Measurements from ENCODE around the gene UHRF1. TPM values are rescaled to one million over a fixed set of nuclear protein-coding genes. Genes with fewer than 3 reads are reported as not detected.
"Not testable (repeated sequence)": the region's sequence is repeated elsewhere in the genome, so short reads cannot be mapped to it uniquely, and the experiment has no call there.

UHRF1 gene
- polyA plus RNA-seq, 1 donor (not counting 4 experiments of a cell fraction or from before 2014, with no cell fraction given): 9.7 TPM

DNA sequence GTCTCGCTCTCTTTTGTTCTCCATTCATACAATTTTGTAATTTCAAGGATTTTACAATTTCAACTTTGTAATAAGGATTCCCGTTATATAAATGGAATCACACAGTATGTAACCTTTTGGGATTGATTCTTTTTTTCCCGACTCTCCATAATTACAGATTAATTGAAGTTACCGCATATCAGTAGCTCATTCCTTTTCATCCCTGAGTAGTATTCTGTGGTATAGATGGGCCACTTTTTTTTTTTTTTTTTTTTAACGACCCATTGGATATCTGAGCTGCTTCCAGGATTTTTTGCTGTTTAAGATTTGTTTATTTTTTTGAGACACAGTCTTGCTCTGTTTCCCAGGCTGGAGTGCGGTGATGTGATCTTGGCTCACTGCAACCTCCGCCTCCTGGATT, 27.8 kb downstream of the UHRF1 start:
- H4K20me1 ChIP-seq (ENCODE audit: control insufficient read depth, extremely low read depth, insufficient read depth, low read length): no peaks in the 10 kb centered on the region
- peaks cover 7% of the 10 kb centered on the region for H3K79me2 ChIP-seq (ENCODE audit: control insufficient read depth, insufficient read depth, low read length)
- H3K4me3 ChIP-seq (ENCODE audit: control insufficient read depth in 2 of 3, extremely low read depth in 1 of 3, insufficient read depth in 2 of 3, low read depth in 1 of 3, low read length in 3 of 3): no peak overlapping the region
- no peak overlapping the region for H3K4me2 ChIP-seq (ENCODE audit: control insufficient read depth, extremely low read depth, insufficient read depth, low read depth, low read length)
- no peaks in the 10 kb centered on the region for H3K9me1 ChIP-seq (ENCODE audit: control insufficient read depth, extremely low read depth, insufficient read depth, low read length)
- TF ChIP-seq, protein P1, sequence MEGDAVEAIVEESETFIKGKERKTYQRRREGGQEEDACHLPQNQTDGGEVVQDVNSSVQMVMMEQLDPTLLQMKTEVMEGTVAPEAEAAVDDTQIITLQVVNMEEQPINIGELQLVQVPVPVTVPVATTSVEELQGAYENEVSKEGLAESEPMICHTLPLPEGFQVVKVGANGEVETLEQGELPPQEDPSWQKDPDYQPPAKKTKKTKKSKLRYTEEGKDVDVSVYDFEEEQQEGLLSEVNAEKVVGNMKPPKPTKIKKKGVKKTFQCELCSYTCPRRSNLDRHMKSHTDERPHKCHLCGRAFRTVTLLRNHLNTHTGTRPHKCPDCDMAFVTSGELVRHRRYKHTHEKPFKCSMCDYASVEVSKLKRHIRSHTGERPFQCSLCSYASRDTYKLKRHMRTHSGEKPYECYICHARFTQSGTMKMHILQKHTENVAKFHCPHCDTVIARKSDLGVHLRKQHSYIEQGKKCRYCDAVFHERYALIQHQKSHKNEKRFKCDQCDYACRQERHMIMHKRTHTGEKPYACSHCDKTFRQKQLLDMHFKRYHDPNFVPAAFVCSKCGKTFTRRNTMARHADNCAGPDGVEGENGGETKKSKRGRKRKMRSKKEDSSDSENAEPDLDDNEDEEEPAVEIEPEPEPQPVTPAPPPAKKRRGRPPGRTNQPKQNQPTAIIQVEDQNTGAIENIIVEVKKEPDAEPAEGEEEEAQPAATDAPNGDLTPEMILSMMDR (optimal IDR thresholded peaks at IDR 0.05 in 1 of 3, IDR thresholded peaks at IDR 0.05 in 1 of 3, conservative IDR thresholded peaks at IDR 0.05 in 1 of 3; ENCODE audit: extremely low read depth in 1 of 3, insufficient read depth in 2 of 3, low read length in 3 of 3): no peak
- TF ChIP-seq EZH2 (IDR thresholded peaks at IDR 0.05; ENCODE audit: low read length): no peak
- peaks cover 7 to 32% of the 10 kb centered on the region in 2 experiments for H3K36me3 ChIP-seq (ENCODE audit: control insufficient read depth in 2 of 2, extremely low read depth in 1 of 2, insufficient read depth in 2 of 2, low read length in 2 of 2)
- dilution Hi-C loops (cut with MboI; ENCODE audit: extremely low pct_ligation_motif_present, low sequenced_read_pairs): no loop called here
- no peak overlapping the region for H3K9ac ChIP-seq (ENCODE audit: control insufficient read depth, extremely low read depth, insufficient read depth, low read length)
- H3K27ac ChIP-seq (ENCODE audit: control insufficient read depth, insufficient read depth, low read length): no peak overlapping the region
- no peaks in the 10 kb centered on the region for H3K9me3 ChIP-seq (ENCODE audit: control insufficient read depth, low read depth, low read length)
- FAIRE-seq: no peak
- no peak for DNase-seq (ENCODE audit: low read depth, low spot score)
- H3K27me3 ChIP-seq (ENCODE audit: control insufficient read depth, extremely low read depth, insufficient read depth, low read length): no peaks in the 10 kb centered on the region
- H3K4me1 ChIP-seq (ENCODE audit: control insufficient read depth, extremely low read depth, insufficient read depth, low read length): no peaks in the 10 kb centered on the region
- H2AFZ ChIP-seq (ENCODE audit: control insufficient read depth, low read length): no peak overlapping the region

DNA sequence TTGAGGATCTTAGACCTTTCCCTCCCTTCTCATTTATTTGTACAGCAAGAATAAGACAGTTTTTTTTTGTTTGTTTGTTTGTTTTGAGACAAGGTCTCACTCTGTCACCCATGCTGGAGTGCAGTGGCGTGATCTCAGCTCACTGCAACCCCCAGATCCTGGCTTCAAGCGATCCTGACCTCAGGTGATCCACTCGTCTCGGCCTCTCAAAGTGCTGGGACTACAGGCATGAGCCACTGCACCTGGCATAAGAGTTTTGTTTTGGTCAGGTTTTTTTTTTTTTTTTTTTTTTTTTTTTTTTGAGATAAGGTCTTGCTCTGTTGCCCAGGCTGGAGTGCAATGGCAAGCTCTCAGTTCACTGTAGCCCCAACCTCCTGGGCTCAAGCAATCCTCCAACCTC, 29.2 kb downstream of the UHRF1 start:
- H3K9ac ChIP-seq (ENCODE audit: control insufficient read depth, extremely low read depth, insufficient read depth, low read length); DNase-seq (ENCODE audit: low read depth, low spot score); H3K4me3 ChIP-seq (ENCODE audit: control insufficient read depth in 2 of 3, extremely low read depth in 1 of 3, insufficient read depth in 2 of 3, low read depth in 1 of 3, low read length in 3 of 3); H3K4me2 ChIP-seq (ENCODE audit: control insufficient read depth, extremely low read depth, insufficient read depth, low read depth, low read length); H4K20me1 ChIP-seq (ENCODE audit: control insufficient read depth, extremely low read depth, insufficient read depth, low read length); H3K27ac ChIP-seq (ENCODE audit: control insufficient read depth, insufficient read depth, low read length); FAIRE-seq; H3K27me3 ChIP-seq (ENCODE audit: control insufficient read depth, extremely low read depth, insufficient read depth, low read length); H3K4me1 ChIP-seq (ENCODE audit: control insufficient read depth, extremely low read depth, insufficient read depth, low read length); H3K9me1 ChIP-seq (ENCODE audit: control insufficient read depth, extremely low read depth, insufficient read depth, low read length); H3K79me2 ChIP-seq (ENCODE audit: control insufficient read depth, insufficient read depth, low read length); H2AFZ ChIP-seq (ENCODE audit: control insufficient read depth, low read length); H3K9me3 ChIP-seq (ENCODE audit: control insufficient read depth, low read depth, low read length); dilution Hi-C loops (cut with MboI; ENCODE audit: extremely low pct_ligation_motif_present, low sequenced_read_pairs): not testable (repeated sequence)
- peaks cover 6 to 24% of the 10 kb centered on the region in 2 experiments for H3K36me3 ChIP-seq (ENCODE audit: control insufficient read depth in 2 of 2, extremely low read depth in 1 of 2, insufficient read depth in 2 of 2, low read length in 2 of 2)

DNA sequence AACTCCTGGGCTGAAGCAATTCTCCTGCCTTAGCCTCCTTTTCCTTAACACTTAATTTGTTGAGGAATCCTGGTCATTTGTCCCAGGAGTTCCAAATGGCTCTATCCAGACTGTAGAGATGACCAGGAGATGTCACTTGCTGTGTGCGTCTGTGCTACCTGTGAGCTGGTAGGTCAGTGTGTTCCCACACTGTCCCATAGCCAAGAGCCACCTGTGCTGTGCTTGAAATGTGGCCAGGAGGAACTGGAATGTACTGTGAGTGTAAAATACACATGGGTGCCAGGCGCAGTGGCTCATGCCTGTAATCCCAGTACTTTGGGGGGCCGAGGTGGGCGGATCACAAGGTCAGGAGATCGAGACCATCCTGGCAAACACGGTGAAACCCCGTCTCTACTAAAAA, 30.2 kb downstream of the UHRF1 start:
- Histone ChIP-seq H3K27ac (ENCODE audit: control insufficient read depth, insufficient read depth, low read length) (no peak overlapping the region), H2AFZ (ENCODE audit: control insufficient read depth, low read length) (no peak overlapping the region), H3K79me2 (ENCODE audit: control insufficient read depth, insufficient read depth, low read length) (peaks cover 4% of the 10 kb centered on the region), H4K20me1 (ENCODE audit: control insufficient read depth, extremely low read depth, insufficient read depth, low read length) (no peaks in the 10 kb centered on the region), H3K4me3 (ENCODE audit: control insufficient read depth in 2 of 3, extremely low read depth in 1 of 3, insufficient read depth in 2 of 3, low read depth in 1 of 3, low read length in 3 of 3) (no peak overlapping the region), H3K4me1 (ENCODE audit: control insufficient read depth, extremely low read depth, insufficient read depth, low read length) (no peaks in the 10 kb centered on the region), H3K9me3 (ENCODE audit: control insufficient read depth, low read depth, low read length) (no peaks in the 10 kb centered on the region), H3K27me3 (ENCODE audit: control insufficient read depth, extremely low read depth, insufficient read depth, low read length) (no peaks in the 10 kb centered on the region), H3K9me1 (ENCODE audit: control insufficient read depth, extremely low read depth, insufficient read depth, low read length) (no peaks in the 10 kb centered on the region), H3K9ac (ENCODE audit: control insufficient read depth, extremely low read depth, insufficient read depth, low read length) (no peak overlapping the region), H3K36me3 (ENCODE audit: control insufficient read depth in 2 of 2, extremely low read depth in 1 of 2, insufficient read depth in 2 of 2, low read length in 2 of 2) (peaks cover 6 to 20% of the 10 kb centered on the region in 2 experiments), H3K4me2 (ENCODE audit: control insufficient read depth, extremely low read depth, insufficient read depth, low read depth, low read length) (no peak overlapping the region)
- dilution Hi-C loops (cut with MboI; ENCODE audit: extremely low pct_ligation_motif_present, low sequenced_read_pairs): no loop called here
- TF ChIP-seq, protein P1 (optimal IDR thresholded peaks at IDR 0.05 in 1 of 3, IDR thresholded peaks at IDR 0.05 in 1 of 3, conservative IDR thresholded peaks at IDR 0.05 in 1 of 3; ENCODE audit: extremely low read depth in 1 of 3, insufficient read depth in 2 of 3, low read length in 3 of 3): no peak
- TF ChIP-seq EZH2 (IDR thresholded peaks at IDR 0.05; ENCODE audit: low read length): no peak
- DNase-seq (ENCODE audit: low read depth, low spot score) (no peak), FAIRE-seq (no peak)

DNA sequence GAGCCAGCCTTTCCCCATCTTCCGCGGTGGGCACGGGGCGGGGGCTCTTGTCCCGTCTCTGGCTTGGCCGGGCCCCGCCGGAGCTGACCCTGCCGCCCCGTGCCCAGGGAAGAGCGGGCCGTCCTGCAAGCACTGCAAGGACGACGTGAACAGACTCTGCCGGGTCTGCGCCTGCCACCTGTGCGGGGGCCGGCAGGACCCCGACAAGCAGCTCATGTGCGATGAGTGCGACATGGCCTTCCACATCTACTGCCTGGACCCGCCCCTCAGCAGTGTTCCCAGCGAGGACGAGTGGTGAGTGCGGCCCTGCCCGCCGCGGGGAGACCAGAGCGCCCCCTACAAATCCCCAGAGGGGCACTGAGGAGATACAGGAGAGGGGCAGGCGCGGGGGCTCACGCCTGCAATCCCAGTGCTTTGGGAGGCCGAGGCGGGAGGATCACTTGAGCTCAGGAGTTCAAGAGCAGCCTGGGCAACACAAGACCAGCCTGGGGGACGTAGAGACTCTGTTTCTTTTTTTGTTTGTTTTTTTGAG, 32.4 kb downstream of the UHRF1 start:
- FAIRE-seq; H3K4me2 ChIP-seq (ENCODE audit: control insufficient read depth, extremely low read depth, insufficient read depth, low read depth, low read length); dilution Hi-C loops (cut with MboI; ENCODE audit: extremely low pct_ligation_motif_present, low sequenced_read_pairs); H3K9me1 ChIP-seq (ENCODE audit: control insufficient read depth, extremely low read depth, insufficient read depth, low read length); H3K4me3 ChIP-seq (ENCODE audit: control insufficient read depth in 2 of 3, extremely low read depth in 1 of 3, insufficient read depth in 2 of 3, low read depth in 1 of 3, low read length in 3 of 3); H3K27ac ChIP-seq (ENCODE audit: control insufficient read depth, insufficient read depth, low read length); H3K27me3 ChIP-seq (ENCODE audit: control insufficient read depth, extremely low read depth, insufficient read depth, low read length); H3K9me3 ChIP-seq (ENCODE audit: control insufficient read depth, low read depth, low read length); H3K9ac ChIP-seq (ENCODE audit: control insufficient read depth, extremely low read depth, insufficient read depth, low read length); H2AFZ ChIP-seq (ENCODE audit: control insufficient read depth, low read length); H3K4me1 ChIP-seq (ENCODE audit: control insufficient read depth, extremely low read depth, insufficient read depth, low read length); H3K79me2 ChIP-seq (ENCODE audit: control insufficient read depth, insufficient read depth, low read length); DNase-seq (ENCODE audit: low read depth, low spot score); H4K20me1 ChIP-seq (ENCODE audit: control insufficient read depth, extremely low read depth, insufficient read depth, low read length): not testable (repeated sequence)
- H3K36me3 ChIP-seq (ENCODE audit: control insufficient read depth in 2 of 2, extremely low read depth in 1 of 2, insufficient read depth in 2 of 2, low read length in 2 of 2): peaks cover 3 to 15% of the 10 kb centered on the region in 2 experiments

Measured in keratinocyte (primary cell).